ENCODE data around the gene HOXD8.

HOXD8 gene

DNA sequence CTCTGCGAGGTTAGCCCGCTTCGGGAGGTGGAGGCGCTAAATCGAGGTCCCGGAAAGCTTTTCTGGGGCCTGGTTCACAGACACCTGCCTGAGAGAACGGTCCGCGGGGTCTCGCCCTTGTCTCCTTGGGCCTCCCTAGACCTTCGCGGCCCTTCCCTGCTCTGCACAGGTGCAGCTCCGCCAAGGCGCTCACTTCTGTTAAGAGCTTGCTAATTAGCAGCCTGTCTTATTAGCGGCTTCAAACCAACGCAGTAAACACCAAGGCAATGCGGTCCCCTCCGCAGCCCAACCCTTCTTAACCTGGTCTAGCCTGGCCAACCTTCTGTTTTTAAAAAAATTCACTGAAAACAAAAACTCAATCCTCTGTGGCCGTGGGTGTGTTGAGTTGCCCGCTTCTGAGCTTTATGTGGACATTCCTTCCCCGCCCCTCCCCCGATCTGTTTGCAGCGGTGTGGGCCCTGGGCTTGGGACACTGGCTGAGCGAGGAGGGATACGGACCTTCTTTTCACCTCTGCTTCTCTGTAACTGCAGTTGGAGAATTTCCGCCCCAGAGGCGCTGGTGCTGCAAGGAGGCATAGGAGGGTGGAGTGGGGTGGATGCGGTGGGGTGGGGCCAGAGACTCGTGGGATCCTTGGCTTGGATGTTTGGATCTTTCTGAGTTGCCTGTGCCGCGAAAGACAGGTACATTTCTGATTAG, 18.4 kb downstream of the HOXD8 start:
- no peak for DNase-seq

DNA sequence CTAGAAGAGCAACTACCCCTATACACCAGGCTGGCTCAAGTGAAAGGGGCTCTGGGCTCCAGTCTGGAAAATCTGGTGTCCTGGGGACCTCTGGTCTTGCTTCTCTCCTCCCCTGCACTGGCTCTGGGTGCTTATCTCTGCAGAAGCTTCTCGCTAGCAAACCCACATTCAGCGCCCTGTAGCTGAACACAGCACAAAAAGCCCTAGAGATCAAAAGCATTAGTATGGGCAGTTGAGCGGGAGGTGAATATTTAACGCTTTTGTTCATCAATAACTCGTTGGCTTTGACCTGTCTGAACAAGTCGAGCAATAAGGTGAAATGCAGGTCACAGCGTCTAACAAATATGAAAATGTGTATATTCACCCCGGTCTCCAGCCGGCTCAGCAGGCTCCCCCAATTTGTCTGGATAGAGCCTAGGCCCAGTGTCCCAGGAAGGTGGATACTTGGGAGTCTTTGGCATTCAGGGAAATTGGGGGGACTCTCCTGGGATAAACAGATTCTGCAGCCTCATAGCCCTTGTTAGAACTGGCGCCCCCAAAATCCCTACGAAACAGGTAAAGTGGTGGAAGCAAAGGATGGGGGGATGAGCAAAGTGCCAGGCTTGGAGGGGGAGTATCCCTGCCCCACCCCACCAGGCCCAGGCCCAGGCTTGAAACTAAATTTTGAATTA, 19.4 kb downstream of the HOXD8 start:
- no peak for DNase-seq

DNA sequence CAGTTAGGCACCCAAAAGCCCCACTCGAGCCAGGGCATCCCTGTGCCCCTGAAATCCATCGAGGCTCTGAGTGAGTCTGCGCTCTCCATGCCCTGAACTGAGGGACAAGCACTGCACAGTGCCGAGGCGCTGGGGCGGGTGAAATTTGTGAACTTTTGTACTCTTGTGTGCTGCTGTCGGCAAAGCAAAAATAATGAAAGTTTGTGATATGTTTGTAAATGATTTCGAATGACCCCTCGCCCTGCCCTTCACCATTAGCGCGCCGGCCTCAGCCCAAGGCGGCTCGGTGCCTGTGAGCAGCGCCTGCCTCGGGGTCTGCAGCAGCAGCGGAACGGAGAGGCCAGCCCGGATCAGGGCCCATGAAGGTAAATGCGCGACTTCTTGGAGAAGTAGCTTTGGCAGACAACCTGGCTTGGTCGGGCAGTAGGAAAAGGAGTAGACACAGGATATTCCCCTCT, 20.0 kb downstream of the HOXD8 start:
- DNase-seq = no peak

DNA sequence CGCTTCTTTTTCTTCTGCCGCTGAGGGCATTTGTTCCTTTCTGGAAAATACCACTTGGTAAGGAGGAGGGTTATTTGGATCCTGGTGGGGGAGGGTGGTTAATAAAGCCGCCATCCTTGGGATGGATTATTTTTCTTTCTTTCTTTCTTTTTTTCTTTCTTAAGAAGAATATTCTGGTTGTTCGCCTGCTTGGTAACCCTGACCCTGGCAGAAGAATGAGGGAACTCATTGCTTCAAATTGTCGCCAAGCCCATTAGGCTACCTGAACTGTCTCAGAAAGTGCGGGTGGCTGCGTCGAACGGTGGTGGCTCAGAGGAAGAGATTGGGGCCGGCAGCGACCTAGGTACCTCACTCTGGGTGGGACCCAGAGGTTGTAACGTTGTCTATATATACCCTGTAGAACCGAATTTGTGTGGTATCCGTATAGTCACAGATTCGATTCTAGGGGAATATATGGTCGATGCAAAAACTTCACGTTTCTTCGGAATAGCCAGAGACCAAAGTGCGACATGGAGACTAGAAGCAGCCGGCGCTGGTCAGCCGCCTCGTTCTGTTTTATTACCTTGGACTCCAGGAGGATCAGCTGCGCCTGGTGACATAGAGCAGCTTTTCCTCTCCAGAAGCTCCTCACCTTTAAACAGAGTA, 20.6 kb downstream of the HOXD8 start:
- DNase-seq = no peak

DNA sequence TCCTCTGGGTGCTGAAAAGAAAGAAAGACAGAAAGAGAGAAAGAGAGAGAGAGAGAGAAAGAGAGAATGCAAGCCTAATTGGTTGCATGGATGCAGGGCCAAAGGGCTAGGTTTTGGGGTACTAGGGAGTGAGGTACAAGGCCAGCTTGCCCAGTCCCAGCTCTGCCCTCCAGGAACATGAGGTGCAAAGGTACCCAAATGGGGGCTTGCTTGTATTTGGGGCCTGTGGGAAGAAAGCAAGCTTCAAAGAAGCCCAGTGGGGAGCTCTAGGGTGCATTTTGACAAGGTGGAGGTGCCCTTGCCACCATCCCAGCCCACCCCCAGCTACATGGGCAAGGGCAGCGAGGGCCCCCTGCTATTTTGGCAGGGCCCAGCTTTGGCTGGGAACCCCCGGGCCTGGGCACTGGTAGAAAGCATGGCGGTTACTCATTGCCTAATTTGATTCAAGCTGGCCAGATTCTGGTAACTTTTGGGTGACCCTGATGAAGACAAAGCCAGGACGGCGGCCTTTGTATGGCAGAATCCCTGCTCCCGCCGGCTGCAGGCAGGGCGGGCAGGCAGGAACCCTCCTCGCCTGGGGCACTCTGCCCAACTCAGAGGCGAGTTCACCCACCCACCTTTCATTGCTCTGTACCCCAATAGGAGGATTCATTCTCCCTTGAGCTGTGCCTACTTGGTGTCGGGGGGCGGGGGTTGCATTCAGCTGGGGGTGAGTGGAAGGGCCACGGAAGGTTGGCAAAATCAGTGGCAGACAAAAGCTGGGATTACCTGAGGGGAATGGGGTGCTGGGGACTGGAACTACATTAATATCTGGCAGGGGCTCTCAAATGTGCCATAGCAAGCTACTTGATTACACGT, 21.3 kb downstream of the HOXD8 start:
- no peak for DNase-seq

DNA sequence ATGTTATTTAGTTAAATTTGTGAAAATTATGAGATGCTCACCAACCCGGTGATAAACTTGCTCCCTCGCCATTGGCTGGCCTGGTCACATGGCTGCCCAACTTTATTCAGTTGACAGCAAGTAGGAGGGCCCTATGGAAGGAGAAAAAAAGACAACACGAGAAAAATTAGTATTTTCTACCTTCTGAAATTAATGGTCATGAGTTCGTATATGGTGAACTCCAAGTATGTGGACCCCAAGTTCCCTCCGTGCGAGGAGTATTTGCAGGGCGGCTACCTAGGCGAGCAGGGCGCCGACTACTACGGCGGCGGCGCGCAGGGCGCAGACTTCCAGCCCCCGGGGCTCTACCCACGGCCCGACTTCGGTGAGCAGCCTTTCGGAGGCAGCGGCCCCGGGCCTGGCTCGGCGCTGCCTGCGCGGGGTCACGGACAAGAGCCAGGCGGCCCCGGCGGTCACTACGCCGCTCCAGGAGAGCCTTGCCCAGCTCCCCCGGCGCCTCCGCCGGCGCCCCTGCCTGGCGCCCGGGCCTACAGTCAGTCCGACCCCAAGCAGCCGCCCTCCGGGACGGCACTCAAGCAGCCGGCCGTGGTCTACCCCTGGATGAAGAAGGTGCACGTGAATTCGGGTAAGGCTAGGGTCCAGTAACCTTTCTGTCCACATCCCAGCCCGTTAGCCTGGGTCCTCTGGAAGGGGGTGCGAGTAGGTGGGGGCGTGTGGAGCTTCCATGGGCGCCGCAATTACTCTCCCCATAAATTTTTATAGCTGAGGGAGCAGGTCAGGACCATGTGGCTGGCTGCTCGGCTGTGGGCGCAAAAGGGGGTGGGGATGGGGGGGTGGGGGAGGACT, 22.2 kb downstream of the HOXD8 start, which contains the start of gene HOXD4:
HOXD4 (plus strand) TSS at position 109 of the 846 bp plus-strand sequence; CDS start at position 193, 84 bp downstream.
- no peak for DNase-seq

DNA sequence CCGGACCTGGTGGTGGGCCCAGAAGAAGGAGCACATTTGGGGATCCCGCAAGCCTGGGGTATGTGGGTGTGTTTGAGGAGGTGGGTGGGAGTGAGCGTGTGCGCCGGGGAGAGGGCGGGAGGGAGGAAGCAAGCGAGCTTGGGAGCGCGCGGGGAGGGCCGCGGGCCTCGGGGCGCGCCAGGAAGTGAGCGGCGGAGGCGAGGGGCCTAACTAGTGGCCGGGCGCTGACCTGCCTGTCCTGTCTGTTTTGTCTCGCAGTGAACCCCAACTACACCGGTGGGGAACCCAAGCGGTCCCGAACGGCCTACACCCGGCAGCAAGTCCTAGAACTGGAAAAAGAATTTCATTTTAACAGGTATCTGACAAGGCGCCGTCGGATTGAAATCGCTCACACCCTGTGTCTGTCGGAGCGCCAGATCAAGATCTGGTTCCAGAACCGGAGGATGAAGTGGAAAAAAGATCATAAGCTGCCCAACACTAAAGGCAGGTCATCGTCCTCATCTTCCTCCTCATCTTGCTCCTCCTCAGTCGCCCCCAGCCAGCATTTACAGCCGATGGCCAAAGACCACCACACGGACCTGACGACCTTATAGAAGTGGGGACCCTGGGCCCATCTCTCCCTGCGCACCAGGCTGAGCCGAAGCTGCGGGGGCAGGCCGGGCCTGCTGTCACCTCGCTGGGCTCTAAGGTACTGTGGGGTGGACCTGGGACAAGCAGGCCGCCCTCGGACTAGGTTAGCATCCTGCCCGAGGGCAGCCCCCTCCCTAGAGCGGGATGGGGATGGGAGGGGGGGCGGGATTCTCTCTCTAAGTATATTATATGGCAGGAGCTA, 23.1 kb downstream of the HOXD8 start:
- DNase-seq = no peak

DNA sequence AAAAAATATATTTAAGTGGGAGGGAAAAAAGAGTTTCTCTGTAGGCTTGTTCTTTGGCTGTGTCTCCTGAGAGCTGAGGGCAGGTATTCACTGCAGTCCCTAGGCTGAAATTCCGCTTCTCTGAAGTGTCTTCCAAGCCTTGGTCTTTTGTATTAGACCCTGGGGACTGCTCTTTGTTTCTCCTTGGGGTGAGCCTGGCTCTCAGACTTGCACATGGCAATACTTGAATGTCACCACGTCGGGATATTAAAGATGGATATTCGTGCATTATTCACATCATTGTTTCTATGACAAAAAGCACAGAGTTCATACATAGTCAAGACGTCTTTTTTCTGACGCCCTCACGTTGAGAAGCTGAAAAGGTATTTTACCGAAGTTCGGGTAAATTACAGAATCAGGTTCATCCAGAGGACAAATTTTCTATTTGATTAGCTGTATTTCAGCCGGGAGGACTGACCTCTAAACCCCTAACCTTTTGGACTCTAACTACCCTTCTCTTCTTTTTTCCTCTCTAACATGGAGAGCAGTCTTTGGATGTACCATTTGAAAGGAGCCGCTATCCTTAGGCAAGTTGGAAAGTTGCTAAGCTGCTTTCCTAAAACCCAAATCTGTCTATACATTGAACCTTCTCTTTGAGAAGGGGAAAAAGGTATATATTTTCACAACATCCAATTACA, 25.2 kb downstream of the HOXD8 start:
- DNase-seq = no peak

DNA sequence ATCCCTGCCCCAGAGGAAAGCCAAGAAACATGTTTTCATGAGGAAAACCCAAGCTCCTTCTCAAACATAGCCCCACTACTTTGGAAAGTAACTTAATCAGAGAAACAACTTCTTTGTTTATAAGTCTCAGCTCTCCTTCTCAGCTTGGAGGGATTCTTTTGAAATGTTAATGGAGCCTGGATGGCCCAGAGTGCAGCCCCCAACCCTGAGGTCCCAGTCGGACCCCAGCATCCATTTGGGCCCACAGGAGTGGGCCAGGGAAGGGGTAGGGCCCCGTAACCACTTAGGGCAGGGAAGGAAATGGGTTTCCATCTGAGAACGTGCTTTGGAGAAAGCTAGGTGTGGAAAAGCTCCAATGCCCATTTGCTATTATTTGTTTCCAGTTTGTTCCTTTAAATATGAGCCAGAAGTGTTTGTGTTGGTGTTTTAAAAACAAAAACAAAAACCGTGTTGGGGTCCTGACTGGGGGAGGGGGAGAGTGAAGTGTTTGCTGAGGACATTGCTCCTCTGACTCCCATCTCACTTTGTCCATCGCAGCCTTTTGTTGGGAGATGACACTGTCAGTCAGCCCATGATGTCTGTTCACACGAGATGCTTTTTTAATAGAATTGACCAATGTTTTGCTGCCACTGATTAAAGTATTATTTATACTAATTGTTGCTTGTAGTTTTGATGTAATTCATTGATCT, 26.0 kb downstream of the HOXD8 start:
- DNase-seq = no peak

DNA sequence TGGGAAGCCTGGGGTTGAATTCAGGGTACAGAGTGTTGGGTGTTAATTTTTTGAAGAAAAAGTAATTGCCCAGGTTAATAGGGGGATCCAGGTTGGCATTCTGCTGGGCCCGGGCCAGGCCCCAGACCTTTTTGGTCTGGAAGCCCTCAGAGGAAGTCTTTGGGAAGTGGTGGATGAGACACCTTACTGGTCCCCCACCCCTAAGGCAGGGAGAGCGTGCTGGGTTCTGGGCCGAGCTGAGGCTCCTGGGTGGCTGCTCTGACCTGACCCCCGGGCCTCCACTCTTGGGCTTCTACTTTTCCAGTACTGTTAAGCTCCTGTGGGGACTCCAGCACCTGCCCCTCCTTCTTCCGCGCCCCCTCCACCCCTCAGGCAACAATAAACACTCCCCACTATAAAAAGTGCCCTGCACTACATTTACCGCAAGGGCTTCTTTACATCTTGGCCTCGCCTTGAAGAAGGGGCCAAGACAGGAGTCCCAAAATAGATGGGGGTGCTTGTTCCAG, 26.8 kb downstream of the HOXD8 start:
- no peak for DNase-seq

DNA sequence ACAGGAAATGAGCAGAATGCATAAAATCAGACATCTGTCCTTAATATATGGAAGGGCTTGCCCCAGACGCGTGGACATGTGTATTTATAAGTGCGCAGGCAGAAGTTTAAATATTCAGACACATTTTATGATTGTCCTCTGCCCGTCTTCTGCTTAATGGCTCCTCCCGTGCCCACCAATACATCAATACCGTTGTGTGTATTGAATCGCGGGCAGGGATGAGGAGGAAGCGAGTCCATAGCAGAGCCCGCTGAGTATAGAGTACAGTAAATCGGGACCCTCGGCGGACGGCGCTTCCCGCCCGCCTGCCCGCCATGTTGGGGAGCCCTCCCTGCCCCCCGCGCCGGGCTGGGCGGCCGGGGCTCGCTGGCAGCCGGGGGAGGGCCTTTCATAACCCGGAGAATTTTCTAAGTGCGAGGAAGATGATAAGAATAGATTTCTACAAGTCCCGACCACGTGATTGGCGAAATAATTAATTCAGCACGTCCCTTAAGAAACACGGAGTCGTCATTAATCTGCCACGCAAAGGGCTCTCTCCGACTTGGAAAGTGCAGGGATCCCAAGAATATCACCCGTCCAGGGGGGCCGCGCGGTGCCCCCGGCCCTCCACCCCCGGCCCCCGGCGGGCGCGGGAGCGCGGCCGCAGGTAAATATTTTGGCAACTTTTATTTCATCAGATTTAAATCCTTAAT, 27.4 kb downstream of the HOXD8 start, which contains the start of gene HOXD3:
HOXD3 (plus strand) TSS at position 501 of the 692 bp plus-strand sequence. CDS start 11,808 bp downstream, outside the sequence.
- DNase-seq = no peak

DNA sequence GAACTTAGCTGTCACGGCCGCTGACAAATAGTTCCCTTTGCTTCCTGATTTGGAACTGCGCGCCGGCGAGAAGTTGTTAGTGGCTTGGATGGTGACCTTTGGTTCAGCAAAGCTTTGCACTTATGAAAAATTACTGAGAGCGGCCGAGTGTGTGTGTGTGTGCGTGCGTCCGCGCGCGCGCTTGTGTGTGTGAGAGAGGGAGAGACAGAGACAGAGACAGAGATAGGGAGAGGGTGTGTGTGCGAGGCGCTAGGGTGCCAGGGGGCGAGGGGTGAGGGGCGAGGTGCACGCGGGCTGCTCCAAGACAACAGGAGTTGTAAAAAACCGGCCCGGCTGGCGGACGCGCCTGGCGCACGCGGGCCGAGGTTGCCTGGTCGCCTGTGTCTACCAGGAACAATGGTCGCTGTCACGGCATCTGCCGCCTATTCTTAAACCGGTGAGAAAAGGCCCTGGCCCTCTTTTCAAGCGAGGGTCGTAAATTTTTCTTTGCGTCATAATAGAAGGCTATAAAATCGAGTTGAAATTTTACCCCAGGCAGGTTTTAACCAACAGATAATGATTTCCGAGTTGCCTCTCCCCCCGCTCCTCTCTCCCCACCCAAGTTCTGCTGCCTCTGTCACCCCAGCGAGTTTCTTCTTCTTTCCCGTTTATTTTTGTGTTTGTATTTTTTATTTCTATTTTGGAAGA, 28.1 kb downstream of the HOXD8 start:
- no peak for DNase-seq

DNA sequence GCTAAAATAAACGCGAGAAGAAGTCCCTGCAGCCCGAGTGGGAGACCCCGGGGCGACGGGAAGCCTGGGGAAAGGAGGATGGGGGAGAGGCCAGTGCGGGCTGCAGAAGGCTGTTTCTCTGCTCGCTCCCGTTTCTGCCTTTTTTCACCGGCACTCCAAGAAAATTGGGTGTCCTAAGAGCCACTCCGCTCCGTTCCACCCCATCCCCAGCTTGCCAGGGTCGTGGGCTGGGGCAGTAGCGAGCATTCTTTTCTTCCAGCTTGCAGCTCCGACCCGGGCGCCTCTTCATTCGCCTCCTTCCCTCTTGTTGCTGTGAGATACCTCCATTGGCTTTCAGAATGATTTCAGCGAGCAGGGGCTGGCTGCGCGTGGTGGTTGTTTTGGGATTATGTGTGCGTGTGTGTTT, 28.7 kb downstream of the HOXD8 start:
- DNase-seq = no peak

DNA sequence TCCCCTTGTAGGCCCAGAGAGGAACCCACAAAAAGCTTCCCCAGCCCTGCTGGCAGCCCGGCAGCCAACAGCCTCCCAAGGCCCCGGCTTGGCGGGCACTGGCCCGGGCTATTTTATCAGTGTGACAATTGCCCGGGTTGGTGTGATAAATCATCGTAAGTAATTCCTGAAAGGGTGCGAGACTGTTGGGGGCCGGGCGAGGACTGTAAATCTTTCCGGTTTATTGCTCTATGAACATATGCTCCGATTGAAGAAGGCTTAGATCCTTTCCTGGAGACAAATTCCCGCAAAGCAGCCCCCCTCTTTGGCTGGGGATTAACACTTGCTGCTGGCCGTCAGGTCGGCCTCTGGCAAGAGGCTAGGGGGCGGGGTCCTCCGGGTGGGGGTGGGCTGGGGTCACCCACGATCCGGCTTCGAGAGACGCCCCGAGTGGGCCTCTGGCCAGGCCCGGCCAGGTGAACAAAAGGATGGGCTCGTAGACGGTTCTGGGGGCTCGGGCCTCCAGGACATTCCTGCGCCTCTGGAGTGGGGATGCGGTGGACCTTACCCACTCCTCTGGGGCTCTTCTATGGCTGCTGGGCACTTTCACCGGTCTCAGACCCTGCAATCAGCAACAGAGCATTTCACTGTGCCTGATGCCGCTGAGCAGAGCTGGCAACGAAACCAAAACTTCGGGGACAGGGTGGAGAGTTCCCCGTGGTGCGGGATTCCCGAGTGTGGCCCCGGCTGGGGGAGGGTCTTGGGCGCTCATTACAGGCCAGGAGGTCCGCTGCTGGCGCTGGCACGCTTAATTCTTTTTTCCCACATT, 29.6 kb downstream of the HOXD8 start:
- DNase-seq = no peak

DNA sequence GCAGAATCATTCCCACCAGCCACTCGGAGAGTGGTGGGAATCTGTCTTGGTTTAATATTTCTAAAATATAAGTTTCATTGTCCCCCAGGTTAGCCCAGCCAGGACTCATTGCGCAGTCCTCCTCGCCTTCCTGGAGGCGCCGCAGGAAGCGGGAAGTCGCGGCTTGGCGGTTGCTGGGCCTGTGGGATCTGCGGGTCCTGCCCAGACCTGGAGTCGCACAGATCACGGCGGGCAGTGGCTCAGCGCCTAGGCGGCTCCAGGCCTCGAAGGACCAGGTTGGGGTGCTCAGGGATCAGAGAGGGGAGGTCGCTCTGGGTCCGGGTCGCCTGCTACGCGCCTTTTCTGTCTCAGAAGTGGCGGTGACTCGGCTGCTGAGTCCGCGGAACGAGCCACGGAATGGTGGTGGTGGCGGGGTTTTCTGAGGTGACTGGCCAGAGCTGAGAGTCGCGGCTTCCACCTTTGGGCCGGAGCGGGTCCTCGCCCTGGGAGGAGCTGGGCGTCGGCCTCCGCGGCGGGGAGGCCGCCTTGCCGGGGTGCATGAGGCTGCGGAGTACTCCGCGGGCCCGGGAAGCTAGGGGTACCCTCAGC, 30.3 kb downstream of the HOXD8 start:
- DNase-seq = no peak

DNA sequence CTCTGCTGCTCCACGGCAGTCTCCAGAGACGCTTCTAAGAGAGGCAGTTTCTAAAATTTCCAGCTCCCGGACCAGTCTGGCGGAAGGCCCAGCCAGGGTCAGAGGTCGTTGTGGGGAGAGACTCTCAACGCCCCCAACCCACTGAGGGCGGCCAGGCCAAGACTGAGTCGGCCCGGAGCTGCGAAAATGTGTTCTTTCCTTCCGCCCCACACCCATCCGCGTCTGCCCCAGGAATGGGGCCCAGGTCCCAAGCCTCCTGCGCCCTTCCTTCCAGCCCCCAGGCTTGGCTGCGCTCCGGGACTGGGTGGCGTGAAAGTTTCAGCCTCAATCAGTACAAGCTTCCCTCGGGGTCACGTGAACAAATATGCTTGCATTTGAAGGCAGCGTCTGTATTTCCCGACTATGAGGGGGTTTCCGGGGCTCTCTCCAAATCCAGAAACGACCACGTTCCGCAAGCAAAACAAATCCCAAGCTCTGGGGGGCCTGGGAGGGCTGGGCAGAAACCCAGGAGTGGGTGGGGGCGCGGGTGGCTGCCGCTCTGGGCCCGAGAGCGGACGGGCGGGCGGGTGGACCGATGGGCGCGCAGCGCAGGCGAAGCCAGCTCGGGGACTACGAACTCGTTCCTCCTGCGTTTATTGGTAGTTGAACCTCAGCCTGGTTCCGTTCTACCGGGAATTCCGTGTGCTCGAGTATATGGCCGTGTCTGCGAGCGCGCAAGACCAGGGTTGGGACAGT, 30.9 kb downstream of the HOXD8 start:
- DNase-seq = no peak
